ENCODE measurements around the gene FIBCD1.

FIBCD1 gene

DNA sequence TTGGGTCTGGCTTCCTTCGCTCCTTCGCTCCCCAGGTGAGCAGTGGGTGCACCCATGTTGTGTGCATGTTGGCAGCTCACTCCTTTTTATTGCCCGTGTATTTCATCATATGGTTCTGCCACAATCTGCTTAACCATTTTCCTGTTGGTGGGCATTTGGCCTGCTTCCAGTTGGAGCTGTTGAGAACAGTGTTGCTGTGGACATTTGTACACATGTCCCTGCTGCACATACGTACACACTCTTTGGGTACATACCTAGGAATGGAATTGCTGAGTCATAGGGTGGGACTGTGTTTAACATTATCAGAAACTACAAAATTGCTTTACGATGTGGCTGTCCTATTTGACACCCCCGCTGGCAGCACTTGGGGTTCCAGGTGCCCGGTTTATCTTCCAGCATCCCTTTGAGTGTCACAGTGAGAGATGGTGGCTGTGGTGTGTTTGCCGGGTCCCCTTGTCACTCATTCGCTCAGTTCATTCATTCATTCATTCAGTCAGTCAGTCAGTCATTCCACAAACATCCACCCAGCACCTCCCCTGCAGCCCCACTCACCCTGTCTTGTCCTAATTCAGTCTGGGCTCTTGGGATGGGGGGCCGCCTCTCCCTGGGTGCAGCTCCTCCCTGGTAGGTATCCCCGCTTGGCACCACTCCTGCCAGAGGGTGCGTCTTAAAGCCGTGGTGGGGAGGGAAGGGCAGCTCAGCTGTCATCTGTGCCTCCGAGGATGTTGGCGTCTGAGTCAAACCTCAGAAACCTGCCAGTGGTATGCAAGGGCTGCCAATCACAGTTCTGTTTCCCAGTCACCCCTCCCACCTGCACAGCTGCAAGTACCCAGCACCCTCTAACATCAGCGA is 7.9 kb upstream of the FIBCD1 start:
- no peak overlapping the region for H3K4me3 ChIP-seq (replicated peaks; ENCODE audit: low read depth, low read length)
- TF ChIP-seq, protein P1, sequence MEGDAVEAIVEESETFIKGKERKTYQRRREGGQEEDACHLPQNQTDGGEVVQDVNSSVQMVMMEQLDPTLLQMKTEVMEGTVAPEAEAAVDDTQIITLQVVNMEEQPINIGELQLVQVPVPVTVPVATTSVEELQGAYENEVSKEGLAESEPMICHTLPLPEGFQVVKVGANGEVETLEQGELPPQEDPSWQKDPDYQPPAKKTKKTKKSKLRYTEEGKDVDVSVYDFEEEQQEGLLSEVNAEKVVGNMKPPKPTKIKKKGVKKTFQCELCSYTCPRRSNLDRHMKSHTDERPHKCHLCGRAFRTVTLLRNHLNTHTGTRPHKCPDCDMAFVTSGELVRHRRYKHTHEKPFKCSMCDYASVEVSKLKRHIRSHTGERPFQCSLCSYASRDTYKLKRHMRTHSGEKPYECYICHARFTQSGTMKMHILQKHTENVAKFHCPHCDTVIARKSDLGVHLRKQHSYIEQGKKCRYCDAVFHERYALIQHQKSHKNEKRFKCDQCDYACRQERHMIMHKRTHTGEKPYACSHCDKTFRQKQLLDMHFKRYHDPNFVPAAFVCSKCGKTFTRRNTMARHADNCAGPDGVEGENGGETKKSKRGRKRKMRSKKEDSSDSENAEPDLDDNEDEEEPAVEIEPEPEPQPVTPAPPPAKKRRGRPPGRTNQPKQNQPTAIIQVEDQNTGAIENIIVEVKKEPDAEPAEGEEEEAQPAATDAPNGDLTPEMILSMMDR (IDR thresholded peaks at IDR 0.05; ENCODE audit: low read depth, low read length, missing control alignments), result no peak
- DNase-seq (ENCODE audit: extremely low read depth, low read depth), result no peak

DNA sequence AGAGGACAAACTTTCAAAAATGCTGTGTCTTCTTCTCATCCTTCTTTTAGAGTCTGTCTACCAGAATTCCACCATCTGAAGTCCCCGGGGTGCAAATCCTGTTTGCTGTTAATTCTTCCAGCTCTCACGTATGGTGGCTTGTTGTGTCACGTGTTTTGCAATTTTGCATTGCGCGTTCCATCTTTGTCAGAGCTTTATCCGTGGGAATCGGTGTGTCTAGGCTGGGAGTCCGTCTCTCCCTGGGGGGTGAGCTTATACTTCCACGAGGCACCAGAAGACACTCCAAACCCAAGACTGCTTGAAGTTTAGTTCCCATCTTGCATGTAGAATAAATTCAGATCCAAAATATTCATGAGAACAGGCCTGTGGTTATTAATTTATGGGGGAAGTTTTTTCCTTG is 6.1 kb upstream of the FIBCD1 start:
- DNase-seq (ENCODE audit: extremely low read depth, low read depth), result no peak
- no peak overlapping the region for H3K4me3 ChIP-seq (replicated peaks; ENCODE audit: low read depth, low read length)
- TF ChIP-seq, protein P1 (IDR thresholded peaks at IDR 0.05; ENCODE audit: low read depth, low read length, missing control alignments), result no peak

DNA sequence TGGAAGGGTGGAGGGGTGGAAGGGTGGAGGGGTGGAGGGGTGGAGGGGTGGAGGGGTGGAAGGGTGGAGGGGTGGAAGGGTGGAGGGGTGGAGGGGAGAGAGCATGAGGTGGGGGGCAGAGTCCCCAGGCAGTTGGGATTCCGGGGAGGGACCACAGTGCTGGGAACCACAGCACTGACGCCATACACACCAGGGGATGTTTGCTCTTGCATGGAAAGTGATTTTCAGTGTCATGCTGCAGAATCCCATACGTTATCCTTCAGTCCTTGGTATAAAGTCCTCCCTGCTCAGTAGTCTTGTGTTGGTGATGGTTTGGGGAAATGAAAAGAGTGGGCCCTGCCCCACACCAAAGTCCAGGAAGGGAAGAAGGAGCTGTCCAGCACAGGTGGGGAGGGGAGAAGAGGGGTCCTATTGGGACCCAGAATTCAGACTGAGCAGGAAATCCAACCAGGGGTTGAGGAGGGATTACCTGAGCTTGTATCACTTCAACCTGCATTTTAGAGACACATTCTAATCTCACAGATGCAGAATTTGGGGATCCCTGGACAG is 5.5 kb upstream of the FIBCD1 start:
- TF ChIP-seq, protein P1 (IDR thresholded peaks at IDR 0.05; ENCODE audit: low read depth, low read length, missing control alignments), result no peak
- DNase-seq (ENCODE audit: extremely low read depth, low read depth), result no peak
- H3K4me3 ChIP-seq (replicated peaks; ENCODE audit: low read depth, low read length), result no peak overlapping the region

DNA sequence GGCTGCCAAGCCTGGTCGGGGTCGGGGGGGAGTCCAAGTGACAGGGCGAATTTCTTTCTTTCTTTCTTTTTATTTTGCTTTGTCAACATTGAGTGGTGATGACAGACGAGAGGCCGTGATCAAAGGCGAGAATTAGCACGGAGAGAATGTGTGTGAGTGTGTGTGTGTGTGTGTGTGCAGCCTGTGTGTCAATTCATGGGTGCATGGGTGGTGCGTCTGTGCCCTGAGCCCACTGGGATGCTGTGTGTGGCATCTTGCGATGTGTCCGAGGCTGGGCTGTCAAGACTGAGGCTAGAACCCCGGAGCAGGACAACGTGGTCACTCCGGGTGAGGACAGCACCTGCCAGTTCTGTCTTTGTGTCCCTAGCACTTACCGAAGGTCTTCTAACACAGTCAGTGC is 4.7 kb upstream of the FIBCD1 start:
- no peak for DNase-seq (ENCODE audit: extremely low read depth, low read depth)
- TF ChIP-seq, protein P1 (IDR thresholded peaks at IDR 0.05; ENCODE audit: low read depth, low read length, missing control alignments), result no peak
- no peak overlapping the region for H3K4me3 ChIP-seq (replicated peaks; ENCODE audit: low read depth, low read length)

DNA sequence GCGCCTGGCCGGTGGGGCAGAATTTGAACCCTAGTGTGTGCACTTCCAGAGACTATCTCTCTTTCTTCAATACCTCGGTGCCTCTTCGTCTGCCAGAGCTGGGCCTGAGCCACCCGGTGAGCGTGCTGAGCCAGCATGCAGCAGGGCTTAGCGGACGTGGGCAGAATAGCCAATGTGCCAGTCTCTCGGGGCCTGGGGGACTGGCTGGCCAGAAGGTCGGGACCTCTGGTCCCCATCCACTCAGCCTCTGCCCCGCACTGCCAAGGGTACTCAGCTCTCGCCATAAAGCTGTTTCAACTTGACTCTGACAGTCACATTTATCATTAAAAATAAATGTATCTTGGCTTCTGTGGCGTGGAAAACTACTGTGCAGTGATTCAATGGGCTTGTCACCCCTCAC is 4.2 kb upstream of the FIBCD1 start:
- TF ChIP-seq, protein P1 (IDR thresholded peaks at IDR 0.05; ENCODE audit: low read depth, low read length, missing control alignments), result no peak
- no peak overlapping the region for H3K4me3 ChIP-seq (replicated peaks; ENCODE audit: low read depth, low read length)
- no peak for DNase-seq (ENCODE audit: extremely low read depth, low read depth)

DNA sequence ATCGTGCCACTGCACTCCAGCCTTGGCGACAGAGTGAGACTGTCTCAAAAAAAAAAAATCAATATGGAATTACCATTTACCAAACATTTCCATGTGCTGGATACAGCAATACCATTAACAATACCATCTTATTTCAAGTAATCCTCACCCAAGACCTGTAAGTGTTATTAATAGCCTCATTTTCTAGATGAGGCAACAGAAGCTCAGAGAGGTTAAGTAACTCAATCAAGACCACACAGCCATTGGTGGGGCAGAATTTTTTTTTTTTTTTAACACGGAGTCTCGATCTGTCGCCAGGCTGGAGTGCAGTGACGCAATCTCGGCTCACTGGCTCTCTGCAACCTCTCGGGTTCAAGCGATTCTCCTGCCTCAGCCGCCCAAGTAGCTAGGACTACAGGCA is 3.6 kb upstream of the FIBCD1 start:
- DNase-seq (ENCODE audit: extremely low read depth, low read depth), result no peak
- TF ChIP-seq, protein P1 (IDR thresholded peaks at IDR 0.05; ENCODE audit: low read depth, low read length, missing control alignments), result no peak

More for the DNA sequence above, 3.6 kb upstream of the FIBCD1 start:
- H3K4me3 ChIP-seq (replicated peaks; ENCODE audit: low read depth, low read length), result no peak overlapping the region

All from HFF-Myc (cell line).